Smooth muscle cell (in vitro differentiated cells): ENCODE data around the gene KCNIP4. TPM values are rescaled to one million over a fixed set of nuclear protein-coding genes. Genes with fewer than 3 reads are reported as not detected.

Experiments used
- DNase-seq: peaks from one replicate; lab custom pipeline; 2025; ENCODE audit not compliant: unreplicated experiment; lab: John Stamatoyannopoulos, UW
- H2AFZ ChIP-seq: fragments of 200-600 bp; sonication (generic); 2 replicates; pipeline ENCODE4 v1.6.0; 2016; ENCODE audit warnings: antibody characterized with exemption, low read depth, mild to moderate bottlenecking
- H3F3A ChIP-seq: fragments of 200-600 bp; sonication (generic); 2 replicates; pipeline ENCODE4 v1.6.0; 2017; ENCODE audit warnings: antibody characterized with exemption, low read depth
- H3K27ac ChIP-seq: fragments of 200-600 bp; sonication (generic); 2 replicates; pipeline ENCODE4 v1.5.1; 2016; ENCODE audit warnings: low read depth, mild to moderate bottlenecking
- H3K27me3 ChIP-seq: fragments of 200-600 bp; sonication (generic); 2 replicates; pipeline ENCODE4 v1.6.1; 2016; ENCODE audit warnings: low read depth, mild to moderate bottlenecking
- H3K36me3 ChIP-seq: fragments of 200-600 bp; sonication (generic); 2 replicates; pipeline ENCODE4 v1.5.1; 2016; ENCODE audit warnings: low read depth
- H3K4me1 ChIP-seq: fragments of 200-600 bp; sonication (generic); 2 replicates; pipeline ENCODE4 v1.5.1; 2016; ENCODE audit warnings: low read depth
- H3K4me2 ChIP-seq: fragments of 200-600 bp; sonication (generic); 2 replicates; pipeline ENCODE4 v1.6.0; 2016; ENCODE audit warnings: mild to moderate bottlenecking
- H3K4me3 ChIP-seq: fragments of 200-600 bp; sonication (generic); 2 replicates; pipeline ENCODE4 v1.5.1; 2016; ENCODE audit warnings: mild to moderate bottlenecking
- H3K79me2 ChIP-seq: fragments of 200-600 bp; sonication (generic); 2 replicates; pipeline ENCODE4 v1.6.0; 2016; ENCODE audit warnings: low read depth, mild to moderate bottlenecking
- H3K9ac ChIP-seq: fragments of 200-600 bp; sonication (generic); 2 replicates; pipeline ENCODE4 v1.6.0; 2016; ENCODE audit warnings: low read depth
- H3K9me3 ChIP-seq: fragments of 200-600 bp; sonication (generic); replicated peaks from 2 replicates; pipeline ENCODE4 v1.5.1; 2016; ENCODE audit warnings: low read depth
- H4K20me1 ChIP-seq: fragments of 200-600 bp; sonication (generic); 2 replicates; pipeline ENCODE4 v1.6.0; 2016; ENCODE audit warnings: low read depth
- WGBS: methylation state at CpG from one replicate; pipeline ENCODE4 v1.1.7; 2016; ENCODE audit warnings: low lambda C conversion rate; 5-methylcytosine and 5-hydroxymethylcytosine counted together
- polyA plus RNA-seq: library from polyadenylated mRNA; unstranded; fragments of >200 nt; fragmentation: Nextera tagmentation; extraction: Ambion mirVana; gene quantifications from 2 replicates; pipeline ENCODE4 v1.2.1, GENCODE V29; 2016
- total RNA-seq: library from RNA; depleted of rRNA; stranded (reverse); fragments of >200 nt; gene quantifications from 2 replicates; pipeline ENCODE4 v1.2.3, GENCODE V29; 2014
- TF ChIP-seq, protein P1 (sequence below): fragments of 200-600 bp; sonication (generic); IDR thresholded peaks from 2 replicates; pipeline ENCODE4 v1.5.1; 2017; ENCODE audit warnings: borderline replicate concordance, mild to moderate bottlenecking, antibody characterized with exemption; ENCODE audit not compliant: insufficient read depth, poor library complexity, severe bottlenecking

The KCNIP4 gene
- total and polyA plus RNA-seq, 2 experiments from 2014 or later: 0.07 TPM; not detected in 1

DNA sequence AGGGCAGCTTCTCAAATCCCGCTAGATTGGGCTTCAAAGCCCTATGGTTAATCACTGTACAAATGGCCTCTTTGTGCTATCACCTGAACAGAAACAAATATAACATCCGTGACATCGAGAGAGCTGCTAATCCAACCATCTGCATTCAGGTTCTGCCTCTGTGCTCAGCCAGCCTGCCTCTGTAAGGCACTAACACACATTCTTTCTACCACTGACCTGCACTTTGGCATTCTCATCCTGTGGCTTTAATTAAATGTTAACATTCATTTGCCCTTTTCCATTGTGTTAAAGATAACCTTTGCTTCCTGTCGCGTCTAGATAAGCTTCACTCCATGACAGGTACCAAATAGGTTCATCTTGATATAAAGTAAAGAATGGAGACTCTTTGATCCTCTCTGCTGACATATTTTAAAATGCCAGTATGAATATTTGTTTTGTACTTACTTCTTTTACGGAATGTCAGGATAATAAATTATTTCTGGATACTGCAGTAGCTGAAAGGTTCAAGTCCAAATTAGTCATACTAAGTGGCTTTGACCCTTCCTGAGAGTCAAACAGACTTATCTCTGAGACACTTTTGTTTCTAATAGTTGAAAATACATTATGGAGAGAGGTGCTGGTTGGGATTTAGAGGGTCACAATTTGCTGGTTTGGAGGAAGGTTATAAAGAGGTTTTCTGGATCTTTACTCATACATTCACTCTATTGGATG, 742.6 kb downstream of the KCNIP4 start:
- H3K4me2 ChIP-seq: no peak overlapping the region
- DNase-seq: no peak
- H2AFZ ChIP-seq: no peak overlapping the region
- TF ChIP-seq, protein P1, sequence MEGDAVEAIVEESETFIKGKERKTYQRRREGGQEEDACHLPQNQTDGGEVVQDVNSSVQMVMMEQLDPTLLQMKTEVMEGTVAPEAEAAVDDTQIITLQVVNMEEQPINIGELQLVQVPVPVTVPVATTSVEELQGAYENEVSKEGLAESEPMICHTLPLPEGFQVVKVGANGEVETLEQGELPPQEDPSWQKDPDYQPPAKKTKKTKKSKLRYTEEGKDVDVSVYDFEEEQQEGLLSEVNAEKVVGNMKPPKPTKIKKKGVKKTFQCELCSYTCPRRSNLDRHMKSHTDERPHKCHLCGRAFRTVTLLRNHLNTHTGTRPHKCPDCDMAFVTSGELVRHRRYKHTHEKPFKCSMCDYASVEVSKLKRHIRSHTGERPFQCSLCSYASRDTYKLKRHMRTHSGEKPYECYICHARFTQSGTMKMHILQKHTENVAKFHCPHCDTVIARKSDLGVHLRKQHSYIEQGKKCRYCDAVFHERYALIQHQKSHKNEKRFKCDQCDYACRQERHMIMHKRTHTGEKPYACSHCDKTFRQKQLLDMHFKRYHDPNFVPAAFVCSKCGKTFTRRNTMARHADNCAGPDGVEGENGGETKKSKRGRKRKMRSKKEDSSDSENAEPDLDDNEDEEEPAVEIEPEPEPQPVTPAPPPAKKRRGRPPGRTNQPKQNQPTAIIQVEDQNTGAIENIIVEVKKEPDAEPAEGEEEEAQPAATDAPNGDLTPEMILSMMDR: no peak
- H3K4me1 ChIP-seq: no peaks in the 10 kb centered on the region
- no peaks in the 10 kb centered on the region for H3K27me3 ChIP-seq
- no peaks in the 10 kb centered on the region for H3F3A ChIP-seq
- no peaks in the 10 kb centered on the region for H3K79me2 ChIP-seq
- 74% methylated on average over 6 of the region's 6 CpGs for WGBS
- no peak overlapping the region for H3K9ac ChIP-seq
- H3K4me3 ChIP-seq: no peak overlapping the region
- no peaks in the 10 kb centered on the region for H3K9me3 ChIP-seq
- no peaks in the 10 kb centered on the region for H4K20me1 ChIP-seq
- no peaks in the 10 kb centered on the region for H3K36me3 ChIP-seq
- no peak overlapping the region for H3K27ac ChIP-seq

DNA sequence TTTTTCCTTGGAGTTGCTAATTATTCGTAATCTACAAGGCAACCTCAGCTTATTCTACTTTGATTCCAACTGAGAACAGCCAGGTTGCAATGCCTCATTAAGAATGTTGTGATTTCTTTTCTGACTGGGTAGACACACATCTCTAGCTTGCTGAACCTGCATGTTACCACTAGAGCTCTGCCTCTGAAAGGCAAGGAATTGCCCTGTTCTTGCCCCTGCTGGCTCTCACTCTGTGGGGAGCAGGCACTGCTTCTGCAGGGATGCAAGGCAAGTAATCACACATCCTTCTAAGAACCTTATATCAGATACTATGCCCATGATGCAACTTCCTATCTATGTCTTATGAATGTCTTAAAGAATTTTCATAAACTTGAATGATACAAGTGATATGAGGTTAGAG, 745.2 kb downstream of the KCNIP4 start:
- Histone ChIP-seq H4K20me1 (no peaks in the 10 kb centered on the region), H3F3A (no peaks in the 10 kb centered on the region), H3K9ac (no peak overlapping the region), H3K4me2 (no peak overlapping the region), H3K36me3 (no peaks in the 10 kb centered on the region), H3K9me3 (no peaks in the 10 kb centered on the region), H3K27ac (no peak overlapping the region), H3K4me3 (no peak overlapping the region), H3K79me2 (no peaks in the 10 kb centered on the region), H2AFZ (no peak overlapping the region), H3K27me3 (no peaks in the 10 kb centered on the region), H3K4me1 (no peaks in the 10 kb centered on the region)
- DNase-seq: no peak
- WGBS: 88% methylated on average over 1 of the region's 1 CpG
- TF ChIP-seq, protein P1: no peak

GRCh38 chr4:21202959-21203358, 745.6 kb downstream of the KCNIP4 start:
- no peaks in the 10 kb centered on the region for H3K4me1 ChIP-seq
- H3F3A ChIP-seq: no peaks in the 10 kb centered on the region
- no peaks in the 10 kb centered on the region for H3K36me3 ChIP-seq
- DNase-seq: no peak
- H3K9ac ChIP-seq: no peak overlapping the region
- no peak overlapping the region for H3K27ac ChIP-seq
- H3K79me2 ChIP-seq: no peaks in the 10 kb centered on the region
- TF ChIP-seq, protein P1: no peak
- H3K9me3 ChIP-seq: no peaks in the 10 kb centered on the region
- no peaks in the 10 kb centered on the region for H4K20me1 ChIP-seq
- no peaks in the 10 kb centered on the region for H3K27me3 ChIP-seq
- no peak overlapping the region for H3K4me2 ChIP-seq
- 91% methylated on average over 3 of the region's 3 CpGs for WGBS
- H2AFZ ChIP-seq: no peak overlapping the region
- no peak overlapping the region for H3K4me3 ChIP-seq

GRCh38 chr4:21198683-21199082, 749.9 kb downstream of the KCNIP4 start:
- Histone ChIP-seq H3K4me1 (no peaks in the 10 kb centered on the region), H3K79me2 (no peaks in the 10 kb centered on the region), H3K27me3 (no peaks in the 10 kb centered on the region), H3K27ac (no peak overlapping the region), H3K9me3 (no peaks in the 10 kb centered on the region), H3K4me2 (no peak overlapping the region), H3K9ac (no peak overlapping the region), H3K4me3 (no peak overlapping the region), H2AFZ (no peak overlapping the region), H3K36me3 (no peaks in the 10 kb centered on the region), H4K20me1 (no peaks in the 10 kb centered on the region), H3F3A (no peaks in the 10 kb centered on the region)
- 85% methylated on average over 4 of the region's 4 CpGs for WGBS
- TF ChIP-seq, protein P1: no peak
- no peak for DNase-seq
